GM12872 (cell line): ENCODE data around the gene NIT1.

Source experiments
- CTCF ChIP-seq: IDR thresholded peaks from 3 replicates; pipeline ENCODE4 v1.5.1; 2011; ENCODE audit warnings: low read depth, mild to moderate bottlenecking, low read length, moderate library complexity; ENCODE audit not compliant: insufficient read depth

The NIT1 gene

DNA sequence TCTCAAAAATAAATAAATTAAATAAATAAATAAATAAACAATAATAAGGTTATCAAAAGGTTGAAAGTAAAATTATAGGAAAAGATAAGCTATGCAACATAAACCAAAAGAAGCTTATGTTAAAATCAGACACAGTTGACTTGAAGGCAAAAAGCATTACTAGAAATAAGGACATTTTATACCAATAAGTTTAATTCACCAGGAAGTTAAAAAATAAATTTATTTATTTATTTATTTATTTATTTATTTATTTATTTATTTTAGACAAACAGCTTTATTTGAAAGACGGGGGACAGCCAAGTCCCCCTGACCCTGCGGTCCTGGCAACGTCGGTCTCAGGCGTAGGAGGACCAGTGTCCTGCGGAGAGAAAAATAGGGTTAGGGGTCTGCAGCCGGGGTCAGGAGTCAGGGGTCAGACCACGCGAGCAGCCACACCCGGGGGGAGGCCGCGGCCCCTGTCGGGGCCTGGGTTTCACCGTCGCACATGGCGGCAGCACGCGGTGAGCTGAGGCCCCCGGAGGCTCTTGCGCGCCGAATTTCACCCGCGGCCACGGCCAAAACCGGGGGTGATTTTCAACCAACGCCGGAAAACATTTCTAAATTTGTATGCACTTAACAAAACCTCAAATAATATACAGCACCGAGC lies 23.0 kb downstream of the NIT1 start:
- no peak for TF ChIP-seq CTCF

DNA sequence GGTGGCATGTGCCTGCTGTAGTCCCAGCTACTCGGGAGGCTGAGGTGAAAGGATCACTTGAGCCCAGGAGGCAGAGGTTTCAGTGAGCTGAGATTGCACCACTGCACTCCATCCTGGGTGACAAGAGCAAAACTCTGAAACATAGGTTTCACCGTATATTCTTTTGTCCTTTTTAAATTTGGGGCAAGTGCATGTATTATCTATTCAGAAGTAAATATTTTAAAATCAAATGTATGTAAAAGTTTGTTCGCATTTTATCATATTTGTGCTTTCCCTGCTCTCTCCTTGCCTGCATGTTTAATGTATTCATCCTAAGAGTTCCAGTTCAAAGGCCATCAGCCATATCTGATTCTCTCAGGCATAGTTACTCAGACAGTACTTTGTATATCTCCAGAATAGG lies 27.9 kb downstream of the NIT1 start:
- TF ChIP-seq CTCF = no peak

- no peak for TF ChIP-seq CTCF
These were observed 35.3 kb downstream of the NIT1 start for GRCh38 chr1:161153176-161153575.

DNA sequence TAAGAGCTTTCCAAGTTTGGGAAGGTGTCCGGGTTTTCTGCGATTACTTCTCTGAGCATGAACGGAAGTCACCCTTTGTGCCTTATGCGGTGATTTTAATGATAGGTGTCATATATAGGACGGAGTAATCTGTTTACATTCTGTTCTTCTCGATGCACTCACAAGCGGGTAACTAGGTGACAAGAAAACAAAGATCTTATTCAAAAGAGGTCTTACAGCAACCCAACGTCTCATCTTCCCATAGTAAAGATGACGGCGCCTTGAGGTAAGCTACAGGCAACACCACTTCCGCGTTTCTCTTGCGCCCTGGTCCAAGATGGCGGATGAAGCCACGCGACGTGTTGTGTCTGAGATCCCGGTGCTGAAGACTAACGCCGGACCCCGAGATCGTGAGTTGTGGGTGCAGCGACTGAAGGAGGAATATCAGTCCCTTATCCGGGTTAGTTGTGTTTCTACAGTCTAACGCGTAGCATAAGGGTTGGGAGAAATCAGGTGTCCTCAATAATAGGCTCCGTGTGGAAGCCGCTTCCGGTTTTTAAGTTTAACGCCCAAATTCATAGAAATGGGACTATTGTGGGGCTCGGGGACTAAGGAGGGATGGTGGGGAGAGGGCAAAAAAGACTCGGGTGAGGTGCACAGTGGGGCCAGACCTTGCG lies 35.9 kb downstream of the NIT1 start, which contains the start of gene UFC1:
Gene UFC1 (plus strand): TSS at position 297 of the 656 bp plus-strand sequence. CDS start 20 bp downstream, at position 317.
- TF ChIP-seq CTCF = no peak

- TF ChIP-seq CTCF = no peak
These were observed 40.0 kb downstream of the NIT1 start for GRCh38 chr1:161157867-161158266.

- TF ChIP-seq CTCF = no peak
These were observed 40.6 kb downstream of the NIT1 start for GRCh38 chr1:161158316-161159010.

DNA sequence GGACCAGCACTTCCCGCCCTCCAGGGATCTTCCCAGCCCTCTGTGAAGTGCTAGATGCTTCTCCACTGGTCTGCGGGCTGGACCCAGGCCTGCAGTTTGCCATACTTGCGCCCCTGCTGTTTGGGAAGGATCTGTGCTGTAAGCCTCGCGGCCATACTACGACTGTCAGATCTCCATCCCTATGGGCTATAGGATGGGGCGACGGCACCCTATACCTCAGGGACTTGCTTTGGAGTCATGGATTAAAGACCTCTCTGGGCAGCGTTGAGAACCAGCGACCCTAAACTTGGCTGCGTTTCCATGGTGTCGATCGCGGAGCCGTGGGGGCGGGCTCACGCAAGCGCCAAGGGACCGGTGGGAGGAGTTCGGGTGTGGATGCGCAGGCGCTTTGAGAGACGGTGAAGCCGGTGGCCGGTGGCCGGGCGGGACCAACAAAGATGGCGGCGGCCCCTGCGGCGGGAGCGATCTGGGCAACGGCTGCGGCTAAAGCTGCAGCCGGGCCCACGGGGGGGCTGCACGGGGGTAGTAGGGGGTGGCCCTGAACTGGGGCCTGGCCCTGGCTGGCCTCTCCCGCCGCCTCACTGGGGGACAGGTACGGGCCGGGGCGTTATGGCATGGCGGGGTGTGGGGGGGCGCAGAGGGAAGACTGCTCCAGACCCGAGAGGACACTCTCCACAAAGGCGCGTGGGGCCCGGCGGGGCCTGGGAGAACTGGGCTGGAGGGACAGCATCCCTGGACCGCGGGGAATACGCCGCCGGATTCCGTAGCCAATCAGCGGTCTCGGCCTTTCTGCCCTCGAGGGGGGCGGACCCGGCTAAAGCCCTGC lies 41.4 kb downstream of the NIT1 start, which contains the start of gene USP21:
Gene USP21 (plus strand): TSS at position 414 of the 826 bp plus-strand sequence. CDS start 1,141 bp downstream, outside the sequence.
- TF ChIP-seq CTCF = no peak
